Endodermal cell (in vitro differentiated cells): ENCODE measurements around the gene ALDH1L1. TPM values are rescaled to one million over a fixed set of nuclear protein-coding genes. Genes with fewer than 3 reads are reported as not detected.

Experiments used
- DNase-seq: peaks from one replicate; pipeline ENCODE4 v3.0.0-alpha.2; 2017
- H3K27ac ChIP-seq: 2 replicates; pipeline ENCODE4 v1.5.1; 2013; ENCODE audit warnings: mild to moderate bottlenecking, low read depth, low read length, moderate library complexity
- H3K27me3 ChIP-seq: 2 replicates; pipeline ENCODE4 v1.6.1; 2013; ENCODE audit warnings: mild to moderate bottlenecking, low read length, moderate library complexity; ENCODE audit not compliant: insufficient read depth, control insufficient read depth, poor library complexity, severe bottlenecking
- H3K36me3 ChIP-seq: 2 replicates; pipeline ENCODE4 v1.7.0; 2013; ENCODE audit warnings: mild to moderate bottlenecking, low read length, moderate library complexity; ENCODE audit not compliant: control insufficient read depth, insufficient read depth
- H3K4me1 ChIP-seq: one replicate; pipeline ENCODE4 v1.7.0; 2013; ENCODE audit warnings: low read length; ENCODE audit not compliant: control insufficient read depth, insufficient read depth
- H3K4me3 ChIP-seq: 2 replicates; pipeline ENCODE4 v1.5.1; 2013; ENCODE audit warnings: mild to moderate bottlenecking, low read length, moderate library complexity
- H3K9ac ChIP-seq: 2 replicates; pipeline ENCODE4 v1.6.1; 2013; ENCODE audit warnings: mild to moderate bottlenecking, low read length, moderate library complexity; ENCODE audit not compliant: poor library complexity, severe bottlenecking; ENCODE audit errors: extremely low read depth
- H3K9me3 ChIP-seq: 2 replicates; pipeline ENCODE4 v1.6.1; 2013; ENCODE audit warnings: mild to moderate bottlenecking, low read length, moderate library complexity; ENCODE audit not compliant: control insufficient read depth
- H3K27ac Mint-ChIP-seq: 2 replicates; pipeline ENCODE4 v1.8.0; 2020; ENCODE audit warnings: mixed read lengths
- H3K27me3 Mint-ChIP-seq: 2 replicates; pipeline ENCODE4 v1.8.0; 2021; ENCODE audit warnings: mild to moderate bottlenecking, mixed read lengths; ENCODE audit not compliant: insufficient read depth
- H3K36me3 Mint-ChIP-seq: 2 replicates; pipeline ENCODE4 v1.8.0; 2020; ENCODE audit warnings: low read depth, mixed read lengths
- H3K4me1 Mint-ChIP-seq: 2 replicates; pipeline ENCODE4 v1.8.0; 2020; ENCODE audit warnings: mixed read lengths
- H3K4me3 Mint-ChIP-seq: 2 replicates; pipeline ENCODE4 v1.8.0; 2020; ENCODE audit warnings: mild to moderate bottlenecking, moderate library complexity, mixed read lengths
- H3K9me3 Mint-ChIP-seq: 2 replicates; pipeline ENCODE4 v1.8.0; 2020; ENCODE audit warnings: mild to moderate bottlenecking, mixed read lengths
- WGBS, 2 experiments: methylation state at CpG; one replicate each; pipeline versions ENCODE4 v1.1.5 to v1.1.7; 2013; ENCODE audit warnings: missing lambda C conversion rate in 2 of 2, mixed read lengths in 1 of 2; ENCODE audit not compliant: insufficient coverage in 1 of 2, insufficient read length in 1 of 2; 5-methylcytosine and 5-hydroxymethylcytosine counted together
- total RNA-seq, 2 donors: library from RNA; stranded (reverse); fragmentation: NEBNext Ultra II Directional in 1 of 2; extraction: Animal tissue kit (Norgen Biotek cat#: 25700) in 1 of 2; gene quantifications; 2 replicates in 1 of 2; 3 replicates in 1 of 2; pipeline ENCODE4 v1.2.1, GENCODE V29; 2021
- TF ChIP-seq, protein P1 (sequence below): fragments of 200-600 bp; sonication (generic); conservative IDR thresholded peaks from 2 replicates; pipeline ENCODE4 v1.5.0; 2021; ENCODE audit warnings: antibody characterized with exemption, mild to moderate bottlenecking

Gene ALDH1L1
- total RNA-seq, 2 donors from 2014 or later: 1.0 to 1.6 TPM

DNA sequence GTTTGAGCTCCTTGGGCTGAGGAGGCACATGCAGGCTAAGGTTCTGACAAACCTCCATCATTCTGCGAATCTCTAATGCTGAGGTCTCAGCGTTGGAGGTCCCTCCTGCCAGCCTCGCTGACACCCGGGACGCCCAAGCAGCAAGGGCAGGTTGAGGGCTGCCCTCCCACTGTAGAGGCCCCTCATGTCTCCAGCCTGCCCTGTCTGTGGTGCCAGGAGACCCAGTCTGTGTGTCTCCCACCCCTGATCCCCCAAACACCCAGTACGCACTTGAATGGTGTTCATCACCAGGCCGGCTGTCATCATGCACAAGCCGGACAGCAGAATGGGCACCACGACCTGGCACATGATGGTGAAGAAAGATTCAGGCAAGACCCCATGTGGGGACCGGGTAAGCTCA, 124.3 kb downstream of the ALDH1L1 start:
- TF ChIP-seq, protein P1, sequence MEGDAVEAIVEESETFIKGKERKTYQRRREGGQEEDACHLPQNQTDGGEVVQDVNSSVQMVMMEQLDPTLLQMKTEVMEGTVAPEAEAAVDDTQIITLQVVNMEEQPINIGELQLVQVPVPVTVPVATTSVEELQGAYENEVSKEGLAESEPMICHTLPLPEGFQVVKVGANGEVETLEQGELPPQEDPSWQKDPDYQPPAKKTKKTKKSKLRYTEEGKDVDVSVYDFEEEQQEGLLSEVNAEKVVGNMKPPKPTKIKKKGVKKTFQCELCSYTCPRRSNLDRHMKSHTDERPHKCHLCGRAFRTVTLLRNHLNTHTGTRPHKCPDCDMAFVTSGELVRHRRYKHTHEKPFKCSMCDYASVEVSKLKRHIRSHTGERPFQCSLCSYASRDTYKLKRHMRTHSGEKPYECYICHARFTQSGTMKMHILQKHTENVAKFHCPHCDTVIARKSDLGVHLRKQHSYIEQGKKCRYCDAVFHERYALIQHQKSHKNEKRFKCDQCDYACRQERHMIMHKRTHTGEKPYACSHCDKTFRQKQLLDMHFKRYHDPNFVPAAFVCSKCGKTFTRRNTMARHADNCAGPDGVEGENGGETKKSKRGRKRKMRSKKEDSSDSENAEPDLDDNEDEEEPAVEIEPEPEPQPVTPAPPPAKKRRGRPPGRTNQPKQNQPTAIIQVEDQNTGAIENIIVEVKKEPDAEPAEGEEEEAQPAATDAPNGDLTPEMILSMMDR: no peak
- Mint-ChIP-seq H3K27me3 (no peaks in the 10 kb centered on the region), H3K27ac (no peak overlapping the region), H3K36me3 (peaks cover 6% of the 10 kb centered on the region), H3K9me3 (no peaks in the 10 kb centered on the region), H3K4me1 (peaks cover 27% of the 10 kb centered on the region), H3K4me3 (no peak overlapping the region)
- H3K27ac ChIP-seq: no peak overlapping the region
- H3K27me3 ChIP-seq: no peaks in the 10 kb centered on the region
- no peak overlapping the region for H3K9ac ChIP-seq
- H3K4me1 ChIP-seq: peaks cover 10% of the 10 kb centered on the region
- no peaks in the 10 kb centered on the region for H3K9me3 ChIP-seq
- 87 to 92% methylated on average over 10 of the region's 10 CpGs for WGBS, 2 experiments
- no peak overlapping the region for H3K4me3 ChIP-seq
- H3K36me3 ChIP-seq: no peaks in the 10 kb centered on the region
- DNase-seq: no peak

DNA sequence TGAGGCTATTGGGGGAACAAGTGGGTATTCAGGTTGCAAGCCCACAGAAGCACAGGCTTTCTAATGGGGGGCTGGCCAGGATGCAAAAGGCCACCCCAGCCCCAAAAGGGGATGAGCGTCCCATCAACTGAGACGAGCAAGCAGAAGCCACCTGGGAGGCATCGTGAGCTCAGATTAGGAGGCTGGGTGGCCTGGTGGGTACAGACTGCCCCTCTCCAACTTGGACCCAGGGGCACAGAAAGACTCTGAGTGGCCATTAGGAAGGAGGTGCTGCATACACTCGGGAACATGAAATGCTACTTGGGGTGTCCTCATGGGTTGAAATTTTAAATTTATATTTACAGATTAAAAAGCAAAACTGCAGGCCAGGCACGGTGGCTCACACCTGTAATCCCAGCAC, 125.5 kb downstream of the ALDH1L1 start:
- no peak for DNase-seq
- H3K4me1 Mint-ChIP-seq: peaks cover 27% of the 10 kb centered on the region
- 92% methylated on average over 5 of the region's 5 CpGs; no CpG with 5 or more reads in 1 of the 2 experiments for WGBS, 2 experiments

DNA sequence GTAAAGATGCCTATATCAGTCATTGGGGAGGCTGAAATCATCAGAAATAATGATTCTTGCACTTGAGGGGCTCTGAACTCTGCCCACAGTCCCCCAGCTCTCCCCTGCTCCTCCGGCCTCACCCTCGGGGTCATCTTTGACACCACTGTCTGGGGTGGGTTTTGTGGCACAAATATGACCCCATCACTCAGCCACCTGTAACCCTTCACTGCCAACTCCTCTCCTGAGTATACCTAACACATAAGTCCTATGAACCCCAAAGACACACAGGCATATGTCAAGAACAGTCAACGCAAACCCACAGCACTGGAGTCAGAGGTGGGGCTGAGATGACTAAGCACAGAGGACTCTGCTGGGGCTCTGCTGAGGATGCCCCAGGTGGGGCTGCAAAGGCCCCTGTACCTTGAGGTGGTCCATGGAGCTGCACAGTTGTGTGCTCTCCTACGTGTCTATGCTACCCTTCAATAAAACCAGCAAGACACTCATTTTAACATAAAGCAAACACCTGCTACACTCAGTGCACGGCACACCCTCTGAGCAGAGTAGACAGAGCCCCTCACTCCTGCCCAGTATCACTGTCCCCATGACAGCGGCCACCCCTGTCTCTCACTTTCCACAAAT, 126.3 kb downstream of the ALDH1L1 start:
- Histone ChIP-seq H3K9ac (no peak overlapping the region), H3K9me3 (no peaks in the 10 kb centered on the region), H3K27ac (no peak overlapping the region), H3K4me3 (no peak overlapping the region), H3K36me3 (no peaks in the 10 kb centered on the region), H3K4me1 (peaks cover 10% of the 10 kb centered on the region), H3K27me3 (no peaks in the 10 kb centered on the region)
- peaks cover 9% of the 10 kb centered on the region for H3K36me3 Mint-ChIP-seq
- H3K4me3 Mint-ChIP-seq: no peak overlapping the region
- DNase-seq: no peak
- H3K27me3 Mint-ChIP-seq: no peaks in the 10 kb centered on the region
- H3K27ac Mint-ChIP-seq: no peak overlapping the region
- H3K4me1 Mint-ChIP-seq: peaks cover 27% of the 10 kb centered on the region
- 93 to 94% methylated on average over 3 to 6 of the region's 6 CpGs for WGBS, 2 experiments
- no peaks in the 10 kb centered on the region for H3K9me3 Mint-ChIP-seq
- TF ChIP-seq, protein P1: no peak

More for the DNA sequence above, 125.5 kb downstream of the ALDH1L1 start:
- H3K27ac Mint-ChIP-seq: no peak overlapping the region
- H3K4me3 ChIP-seq: no peak overlapping the region
- TF ChIP-seq, protein P1: no peak
- peaks cover 10% of the 10 kb centered on the region for H3K36me3 Mint-ChIP-seq
- H3K9me3 Mint-ChIP-seq: no peaks in the 10 kb centered on the region
- H3K27me3 ChIP-seq: no peaks in the 10 kb centered on the region
- no peak overlapping the region for H3K4me3 Mint-ChIP-seq
- H3K9ac ChIP-seq: no peak overlapping the region
- no peaks in the 10 kb centered on the region for H3K9me3 ChIP-seq
- H3K27me3 Mint-ChIP-seq: no peaks in the 10 kb centered on the region
- H3K4me1 ChIP-seq: peaks cover 10% of the 10 kb centered on the region
- H3K36me3 ChIP-seq: no peaks in the 10 kb centered on the region
- H3K27ac ChIP-seq: no peak overlapping the region

Other genes with a start within 250 kb of the ALDH1L1 start
- gene ROPN1B, start 211.4 kb downstream of the ALDH1L1 start, total RNA-seq: not detected
- gene SLC41A3, start 96.5 kb downstream of the ALDH1L1 start, total RNA-seq: 10 to 100 TPM; 46.8 to 50.4 TPM
- 10 to 100 TPM; 20.7 to 31.1 TPM for gene KLF15, start 176.8 kb upstream of the ALDH1L1 start, total RNA-seq
- gene CFAP100, start 214.3 kb upstream of the ALDH1L1 start, total RNA-seq: under 1 TPM; 0.44 to 0.66 TPM